Measurements from ENCODE around the gene GINM1. TPM values are rescaled to one million over a fixed set of nuclear protein-coding genes. Genes with fewer than 3 reads are reported as not detected.

Gene GINM1
- total and polyA plus RNA-seq, 2 donors (not counting 3 experiments of a cell fraction or from before 2014, with no cell fraction given) = 14.6 to 38.0 TPM

- Histone ChIP-seq H3K9ac (replicated peaks; ENCODE audit: extremely low read depth, insufficient read depth, low read length) (no peak overlapping the region), H3K9me1 (replicated peaks; ENCODE audit: control insufficient read depth, extremely low read depth, insufficient read depth, low read length) (no peaks in the 10 kb centered on the region), H3K4me2 (ENCODE audit: insufficient read depth, low read length) (no peak overlapping the region), H4K20me1 (replicated peaks; ENCODE audit: control insufficient read depth, extremely low read depth, insufficient read depth, low read length) (no peaks in the 10 kb centered on the region), H3K27ac (ENCODE audit: insufficient read depth, low read depth, low read length) (no peak overlapping the region), H3K9me3 (replicated peaks; ENCODE audit: control insufficient read depth, insufficient read depth, low read length) (no peaks in the 10 kb centered on the region), H3K79me2 (ENCODE audit: control insufficient read depth, insufficient read depth, low read length) (no peaks in the 10 kb centered on the region), H2AFZ (ENCODE audit: low read depth, low read length) (no peak overlapping the region), H3K4me3 (replicated peaks in 1 of 3; ENCODE audit: insufficient read depth in 1 of 3, low read depth in 1 of 3, low read length in 3 of 3) (no peak overlapping the region), H3K27me3 (ENCODE audit: control insufficient read depth in 2 of 2, insufficient read depth in 2 of 2, low read length in 2 of 2) (no peaks in the 10 kb centered on the region), H3K4me1 (ENCODE audit: control insufficient read depth, extremely low read depth, insufficient read depth, low read length) (no peaks in the 10 kb centered on the region), H3K36me3 (ENCODE audit: control insufficient read depth in 2 of 2, extremely low read depth in 1 of 2, insufficient read depth in 2 of 2, low read length in 2 of 2) (peaks cover 0 to 11% of the 10 kb centered on the region in 2 experiments)
- intact Hi-C loops (cut with micrococcal nuclease) = no loop called here
- no TSS peak for BruUV-seq (replicated peaks)
- DNase-seq (ENCODE audit: low read depth, low spot score) = no peak
- dilution Hi-C loops (cut with MboI; ENCODE audit: extremely low pct_ligation_motif_present, low sequenced_read_pairs) = no loop called here
- TF ChIP-seq EZH2 (IDR thresholded peaks at IDR 0.05; ENCODE audit: borderline replicate concordance, low read depth, low read length, severe bottlenecking) = no peak
- TF ChIP-seq JUN (IDR thresholded peaks at IDR 0.05; ENCODE audit: borderline replicate concordance, insufficient read depth, insufficient read length, low read depth) = no peak
- TF ChIP-seq MYC (IDR thresholded peaks at IDR 0.05; ENCODE audit: low read depth, low read length) = no peak
- no peak for TF ChIP-seq POLR2AphosphoS5 (IDR thresholded peaks at IDR 0.05; ENCODE audit: insufficient read depth, low read depth, low read length)
- TF ChIP-seq POLR2A (IDR thresholded peaks at IDR 0.05; ENCODE audit: low read depth, low read length) = no peak
- TF ChIP-seq MAX (IDR thresholded peaks at IDR 0.05; ENCODE audit: insufficient read depth, insufficient read length) = no peak
- TF ChIP-seq FOS (IDR thresholded peaks at IDR 0.05; ENCODE audit: borderline replicate concordance, insufficient read depth, low read length) = no peak
- no peak for TF ChIP-seq GATA2 (IDR thresholded peaks at IDR 0.05; ENCODE audit: insufficient read depth, insufficient read length, low read depth, low read length)
- no peak for TF ChIP-seq CTCF (IDR thresholded peaks at IDR 0.05; ENCODE audit: extremely low read depth in 1 of 2, insufficient read depth in 1 of 2, low read depth in 1 of 2, low read length in 2 of 2)
- ChIA-PET POLR2A (no interaction called here), CTCF (no interaction called here)
- no peak for FAIRE-seq
Observed at GRCh38 chr6:149581349-149581748, 15.2 kb downstream of the GINM1 start.
